ENCODE measurements around the gene CHST8.
"Not testable (repeated sequence)": the region's sequence is repeated elsewhere in the genome, so short reads cannot be mapped to it uniquely, and the experiment has no call there.

CHST8 gene

GRCh38 chr19:33621811-33622504 lies at the start of gene CHST8:
CHST8 (plus strand) TSS chr19:33621953; CDS start chr19:33689262, 67,309 bp downstream.
- no peak for DNase-seq (ENCODE audit: low read depth)

GRCh38 chr19:33572929-33573328 lies 48.8 kb upstream of the CHST8 start:
- no peak for DNase-seq (ENCODE audit: low read depth)

GRCh38 chr19:33574824-33575223 lies 46.9 kb upstream of the CHST8 start:
- DNase-seq (ENCODE audit: low read depth) = no peak

GRCh38 chr19:33578697-33579096 lies 43.1 kb upstream of the CHST8 start:
- DNase-seq (ENCODE audit: low read depth) = no peak

GRCh38 chr19:33580026-33580644 lies 41.6 kb upstream of the CHST8 start:
- DNase-seq (ENCODE audit: low read depth) = no peak

- no peak for DNase-seq (ENCODE audit: low read depth)
Measured at GRCh38 chr19:33580645-33581037, 41.1 kb upstream of the CHST8 start.

GRCh38 chr19:33582914-33583313 lies 38.8 kb upstream of the CHST8 start:
- DNase-seq (ENCODE audit: low read depth) = no peak

- no peak for DNase-seq (ENCODE audit: low read depth)
Measured at GRCh38 chr19:33587150-33587549, 34.6 kb upstream of the CHST8 start.

GRCh38 chr19:33590224-33590623 lies 31.5 kb upstream of the CHST8 start:
- DNase-seq (ENCODE audit: low read depth) = no peak

- no peak for DNase-seq (ENCODE audit: low read depth)
Measured at GRCh38 chr19:33595783-33596182, 26.0 kb upstream of the CHST8 start.

GRCh38 chr19:33601583-33601982 lies 20.2 kb upstream of the CHST8 start:
- DNase-seq (ENCODE audit: low read depth) = no peak

GRCh38 chr19:33602576-33603204 lies 19.1 kb upstream of the CHST8 start:
- DNase-seq (ENCODE audit: low read depth) = no peak

- DNase-seq (ENCODE audit: low read depth) = no peak
Measured at GRCh38 chr19:33603377-33603776, 18.4 kb upstream of the CHST8 start.

GRCh38 chr19:33604651-33605050 lies 17.1 kb upstream of the CHST8 start:
- no peak for DNase-seq (ENCODE audit: low read depth)

GRCh38 chr19:33605803-33606295 lies 15.9 kb upstream of the CHST8 start:
- DNase-seq (ENCODE audit: low read depth) = not testable (repeated sequence)

GRCh38 chr19:33606556-33606955 lies 15.2 kb upstream of the CHST8 start:
- DNase-seq (ENCODE audit: low read depth) = no peak

GRCh38 chr19:33609353-33609752 lies 12.4 kb upstream of the CHST8 start:
- DNase-seq (ENCODE audit: low read depth) = no peak

GRCh38 chr19:33610588-33610987 lies 11.2 kb upstream of the CHST8 start:
- no peak for DNase-seq (ENCODE audit: low read depth)

- DNase-seq (ENCODE audit: low read depth) = no peak
Measured at GRCh38 chr19:33612928-33613619, 8.7 kb upstream of the CHST8 start.

- DNase-seq (ENCODE audit: low read depth) = no peak
Measured at GRCh38 chr19:33613620-33614000, 8.1 kb upstream of the CHST8 start.

GRCh38 chr19:33616346-33616745 lies 5.4 kb upstream of the CHST8 start:
- no peak for DNase-seq (ENCODE audit: low read depth)

GRCh38 chr19:33616857-33617256 lies 4.9 kb upstream of the CHST8 start:
- no peak for DNase-seq (ENCODE audit: low read depth)

- DNase-seq (ENCODE audit: low read depth) = not testable (repeated sequence)
Measured at GRCh38 chr19:33618363-33618762, 3.4 kb upstream of the CHST8 start.

Data from activated T-cell treated with anti-CD3 and anti-CD28 coated beads for 24 hours (primary cell).